PFSK-1 (cell line): ENCODE measurements around the gene HOXB6.

Source experiments
- POLR2AphosphoS5 ChIP-seq: IDR thresholded peaks from 2 replicates; pipeline ENCODE4 v1.6.1; 2012; ENCODE audit warnings: low read depth, mild to moderate bottlenecking, control low read depth, low read length, moderate library complexity
- SIN3A ChIP-seq: IDR thresholded peaks from 2 replicates; pipeline ENCODE4 v1.6.1; 2012; ENCODE audit warnings: mild to moderate bottlenecking, low read length, moderate library complexity, borderline replicate concordance; ENCODE audit not compliant: insufficient read depth
- TAF1 ChIP-seq: IDR thresholded peaks from 2 replicates; pipeline ENCODE4 v1.6.1; 2012; ENCODE audit warnings: low read length, control low read depth, borderline replicate concordance; ENCODE audit not compliant: insufficient read depth
- TF ChIP-seq, protein P1 (sequence below), 2 experiments: IDR thresholded peaks; 2 replicates each; pipeline versions ENCODE4 v1.6.1 to v1.8.0; 2011 to 2012; ENCODE audit warnings: low read depth in 2 of 2, low read length in 2 of 2, control low read depth in 1 of 2, inconsistent platforms in 1 of 2, mild to moderate bottlenecking in 1 of 2, moderate library complexity in 1 of 2; ENCODE audit not compliant: insufficient read depth in 1 of 2

DNA sequence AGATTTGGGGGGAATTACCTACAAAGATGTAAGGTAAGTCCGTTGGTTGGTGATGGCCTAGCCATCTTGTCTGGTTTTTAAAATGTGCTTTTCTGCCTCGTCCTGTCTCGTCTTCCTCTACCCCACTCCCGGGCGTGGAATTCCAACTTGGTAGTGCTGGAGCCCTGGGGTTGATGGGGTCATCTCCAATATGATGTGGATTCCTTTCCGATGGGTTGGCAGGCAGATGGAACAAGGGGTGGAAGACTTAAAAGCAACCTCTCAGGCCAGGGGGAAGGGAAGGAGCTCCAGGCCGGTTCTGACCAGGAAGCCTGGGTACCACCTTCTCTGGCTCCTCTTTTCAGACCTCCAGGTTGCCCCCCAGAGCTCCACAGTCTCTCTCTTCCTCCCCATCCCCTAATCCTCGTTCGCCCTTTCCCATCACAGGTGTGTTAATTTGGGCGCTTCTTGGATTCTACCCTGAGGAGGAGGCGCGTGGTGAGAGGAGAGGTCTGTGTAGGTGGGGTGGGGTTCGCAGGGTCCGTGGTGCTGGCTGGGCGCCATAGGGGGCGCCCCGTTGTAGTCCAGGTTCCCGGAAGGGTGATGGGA, 54.8 kb downstream of the HOXB6 start:
- TF ChIP-seq POLR2AphosphoS5, result no peak
- TF ChIP-seq SIN3A, result no peak
- TF ChIP-seq, protein P1, sequence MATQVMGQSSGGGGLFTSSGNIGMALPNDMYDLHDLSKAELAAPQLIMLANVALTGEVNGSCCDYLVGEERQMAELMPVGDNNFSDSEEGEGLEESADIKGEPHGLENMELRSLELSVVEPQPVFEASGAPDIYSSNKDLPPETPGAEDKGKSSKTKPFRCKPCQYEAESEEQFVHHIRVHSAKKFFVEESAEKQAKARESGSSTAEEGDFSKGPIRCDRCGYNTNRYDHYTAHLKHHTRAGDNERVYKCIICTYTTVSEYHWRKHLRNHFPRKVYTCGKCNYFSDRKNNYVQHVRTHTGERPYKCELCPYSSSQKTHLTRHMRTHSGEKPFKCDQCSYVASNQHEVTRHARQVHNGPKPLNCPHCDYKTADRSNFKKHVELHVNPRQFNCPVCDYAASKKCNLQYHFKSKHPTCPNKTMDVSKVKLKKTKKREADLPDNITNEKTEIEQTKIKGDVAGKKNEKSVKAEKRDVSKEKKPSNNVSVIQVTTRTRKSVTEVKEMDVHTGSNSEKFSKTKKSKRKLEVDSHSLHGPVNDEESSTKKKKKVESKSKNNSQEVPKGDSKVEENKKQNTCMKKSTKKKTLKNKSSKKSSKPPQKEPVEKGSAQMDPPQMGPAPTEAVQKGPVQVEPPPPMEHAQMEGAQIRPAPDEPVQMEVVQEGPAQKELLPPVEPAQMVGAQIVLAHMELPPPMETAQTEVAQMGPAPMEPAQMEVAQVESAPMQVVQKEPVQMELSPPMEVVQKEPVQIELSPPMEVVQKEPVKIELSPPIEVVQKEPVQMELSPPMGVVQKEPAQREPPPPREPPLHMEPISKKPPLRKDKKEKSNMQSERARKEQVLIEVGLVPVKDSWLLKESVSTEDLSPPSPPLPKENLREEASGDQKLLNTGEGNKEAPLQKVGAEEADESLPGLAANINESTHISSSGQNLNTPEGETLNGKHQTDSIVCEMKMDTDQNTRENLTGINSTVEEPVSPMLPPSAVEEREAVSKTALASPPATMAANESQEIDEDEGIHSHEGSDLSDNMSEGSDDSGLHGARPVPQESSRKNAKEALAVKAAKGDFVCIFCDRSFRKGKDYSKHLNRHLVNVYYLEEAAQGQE (IDR thresholded peaks at IDR 0.05; ENCODE audit: insufficient read depth in 1 of 2, low read depth in 2 of 2, low read length in 2 of 2), result no peak
- TF ChIP-seq TAF1, result no peak
